Heart left ventricle (tissue), 16 donors: Measurements from ENCODE around the gene USP35. TPM values are rescaled to one million over a fixed set of nuclear protein-coding genes. Genes with fewer than 3 reads are reported as not detected.

Experiments
- ATAC-seq, 4 donors: fragments of 200-7000 bp; cut with Tn5 transposase; one replicate each; pipeline ENCODE4 v1.9.1; 2020 to 2022; ENCODE audit warnings: moderate library complexity in 4 of 4, mild to moderate bottlenecking in 3 of 4, moderate number of reproducible peaks in 1 of 4
- DNase-seq, 5 donors: peaks; one replicate each; pipeline ENCODE4 v3.0.0-alpha.2; 2020
- H3K27ac ChIP-seq, 12 donors: fragments of 200-600 bp; sonication (generic) in 4 of 12; one replicate each; pipeline versions ENCODE4 v1.5.0 to v1.8.0; 2016 to 2022; ENCODE audit warnings: mild to moderate bottlenecking in 2 of 12
- H3K27me3 ChIP-seq, 9 donors: fragments of 200-600 bp; sonication (generic) in 2 of 9; one replicate each; pipeline versions ENCODE4 v1.5.1 to v1.8.0; 2016 to 2022; ENCODE audit warnings: mild to moderate bottlenecking in 3 of 9
- H3K36me3 ChIP-seq, 9 donors: fragments of 200-600 bp; sonication (generic) in 2 of 9; one replicate each; pipeline versions ENCODE4 v1.5.0 to v1.8.0; 2018 to 2022; ENCODE audit warnings: mild to moderate bottlenecking in 2 of 9
- H3K4me1 ChIP-seq, 12 donors: fragments of 200-600 bp; sonication (generic) in 4 of 12; one replicate each; pipeline versions ENCODE4 v1.5.0 to v1.8.0; 2016 to 2022; ENCODE audit warnings: mild to moderate bottlenecking in 3 of 12
- H3K4me3 ChIP-seq, 12 donors: fragments of 200-600 bp; sonication (generic) in 4 of 12; one replicate each; pipeline versions ENCODE4 v1.5.0 to v1.8.0; 2017 to 2022; ENCODE audit warnings: mild to moderate bottlenecking in 9 of 12, moderate library complexity in 4 of 12
- H3K9me3 ChIP-seq, 12 donors: fragments of 200-600 bp; sonication (generic) in 4 of 12; one replicate each; pipeline versions ENCODE4 v1.5.0 to v1.8.0; 2016 to 2022; ENCODE audit warnings: mild to moderate bottlenecking in 1 of 12
- POLR2A ChIP-seq, 2 donors: fragments of 450-650 bp; IDR thresholded peaks; one replicate each; pipeline ENCODE4 v1.6.1; 2017; ENCODE audit warnings: antibody characterized with exemption in 2 of 2, mild to moderate bottlenecking in 2 of 2, moderate library complexity in 2 of 2
- WGBS, 4 donors: extraction: QIAGEN DNeasy Blood & Tissue Kit in 2 of 4; methylation state at CpG; one replicate each; pipeline versions ENCODE4 v1.1.5 to v1.1.7; 2013 to 2018; 5-methylcytosine and 5-hydroxymethylcytosine counted together
- intact Hi-C, 10 donors: fragments of 100-400 bp; cut with DNase I; formaldehyde crosslinking; loops; one replicate each; pipeline versions ENCODE4 v1.11.1 to v1.14.2; 2022
- polyA plus RNA-seq, 2 donors: library from polyadenylated mRNA; stranded (reverse); fragments of 200-250 nt; gene quantifications; one replicate each; pipeline ENCODE4 v1.2.3, GENCODE V29; 2013
- total RNA-seq, 9 donors: library from RNA; depleted of rRNA in 2 of 9; stranded (reverse); fragments of >200 nt in 2 of 9; fragmentation: NEBNext Ultra II Directional in 3 of 9; extraction: Animal tissue kit (Norgen Biotek cat#: 25700) in 3 of 9; gene quantifications; one replicate each; pipeline versions ENCODE4 v1.1.0 to v1.2.4, GENCODE V29; 2016 to 2023
- TF ChIP-seq, protein P1 (sequence below), 12 donors: fragments of 200-600 bp; sonication (generic) in 4 of 12; IDR thresholded peaks; one replicate each; pipeline versions ENCODE4 v1.5.0 to v1.8.0; 2018 to 2022; ENCODE audit warnings: antibody characterized with exemption in 12 of 12, mild to moderate bottlenecking in 5 of 12
- donor health status: ischemic (EF 13 %, LVEDD 7.1; RV severe dilation, severe dysfunction).
- donor health status: healthy with polysubstance abuse.
- donor health status: DM: no; HTN: yes; CAD: no.
- donor health status: DM: no; HTN: no; CAD: no.
- donor health status: ischemic (EF 25% LVEDD 6.9; RV normal size, moderate dysfunction).
- donor health status: ischemic (EF 25% LVEDD 5.7; RV mildly dilated, moderate dysfunction).
- donor health status: healthy.
- donor health status: DM: yes; HTN: yes; CAD: no.
- donor health status: ischemic (EF 35%, LVEDD 5.7; RV mildly dilated, moderate dysfunction).
- donor health status: nonischemic (EF 11% LVEDD 7.7; RV severe dilation, severe dysfunction).
- donor health status: DM: yes; HTN: yes; CAD: no.
- donor health status: PGD.
- donor health status: ischemic (EF 29% LVEDD 5.4; RV normal size, mild dysfunction).
- donor health status: nonischemic (EF 23%, LVEDD 6.1; RV moderate dilation, normal function).

The USP35 gene
- total and polyA plus RNA-seq, 11 donors: 4.5 to 8.1 (median 5.3) TPM

- H3K9me3 ChIP-seq: no peaks in the 10 kb centered on the region
- intact Hi-C loops: no loop called here
- no peak overlapping the region for H3K27ac ChIP-seq
- peaks cover 0 to 39% (median 17%) of the 10 kb centered on the region in 9 donors for H3K36me3 ChIP-seq
- ATAC-seq (no peak), DNase-seq (no peak)
- peaks cover 0 to 11% (median 0%) of the 10 kb centered on the region in 12 donors for H3K4me1 ChIP-seq
- no peaks in the 10 kb centered on the region for H3K27me3 ChIP-seq
- 93 to 96% (median 95%) methylated on average over 10 of the region's 10 CpGs for WGBS, 4 donors
- no peak for TF ChIP-seq POLR2A (IDR thresholded peaks at IDR 0.05)
- TF ChIP-seq, protein P1, sequence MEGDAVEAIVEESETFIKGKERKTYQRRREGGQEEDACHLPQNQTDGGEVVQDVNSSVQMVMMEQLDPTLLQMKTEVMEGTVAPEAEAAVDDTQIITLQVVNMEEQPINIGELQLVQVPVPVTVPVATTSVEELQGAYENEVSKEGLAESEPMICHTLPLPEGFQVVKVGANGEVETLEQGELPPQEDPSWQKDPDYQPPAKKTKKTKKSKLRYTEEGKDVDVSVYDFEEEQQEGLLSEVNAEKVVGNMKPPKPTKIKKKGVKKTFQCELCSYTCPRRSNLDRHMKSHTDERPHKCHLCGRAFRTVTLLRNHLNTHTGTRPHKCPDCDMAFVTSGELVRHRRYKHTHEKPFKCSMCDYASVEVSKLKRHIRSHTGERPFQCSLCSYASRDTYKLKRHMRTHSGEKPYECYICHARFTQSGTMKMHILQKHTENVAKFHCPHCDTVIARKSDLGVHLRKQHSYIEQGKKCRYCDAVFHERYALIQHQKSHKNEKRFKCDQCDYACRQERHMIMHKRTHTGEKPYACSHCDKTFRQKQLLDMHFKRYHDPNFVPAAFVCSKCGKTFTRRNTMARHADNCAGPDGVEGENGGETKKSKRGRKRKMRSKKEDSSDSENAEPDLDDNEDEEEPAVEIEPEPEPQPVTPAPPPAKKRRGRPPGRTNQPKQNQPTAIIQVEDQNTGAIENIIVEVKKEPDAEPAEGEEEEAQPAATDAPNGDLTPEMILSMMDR (IDR thresholded peaks at IDR 0.05): no peak
- no peak overlapping the region for H3K4me3 ChIP-seq
These were observed 12.0 kb upstream of the USP35 start for GRCh38 chr11:78176605-78177141.

- peaks cover 0 to 11% (median 0%) of the 10 kb centered on the region in 12 donors for H3K4me1 ChIP-seq
- H3K27ac ChIP-seq: no peak overlapping the region
- H3K27me3 ChIP-seq: no peaks in the 10 kb centered on the region
- TF ChIP-seq POLR2A (IDR thresholded peaks at IDR 0.05): no peak
- TF ChIP-seq, protein P1 (IDR thresholded peaks at IDR 0.05): no peak
- H3K4me3 ChIP-seq: no peak overlapping the region
- ATAC-seq: no peak
- no peak for DNase-seq
- no peaks in the 10 kb centered on the region for H3K9me3 ChIP-seq
- 91 to 95% (median 93%) methylated on average over 7 of the region's 7 CpGs for WGBS, 4 donors
- intact Hi-C loops: no loop called here
- peaks cover 0 to 34% (median 19%) of the 10 kb centered on the region in 9 donors for H3K36me3 ChIP-seq
These were observed 11.5 kb upstream of the USP35 start for GRCh38 chr11:78177216-78177615.

DNA sequence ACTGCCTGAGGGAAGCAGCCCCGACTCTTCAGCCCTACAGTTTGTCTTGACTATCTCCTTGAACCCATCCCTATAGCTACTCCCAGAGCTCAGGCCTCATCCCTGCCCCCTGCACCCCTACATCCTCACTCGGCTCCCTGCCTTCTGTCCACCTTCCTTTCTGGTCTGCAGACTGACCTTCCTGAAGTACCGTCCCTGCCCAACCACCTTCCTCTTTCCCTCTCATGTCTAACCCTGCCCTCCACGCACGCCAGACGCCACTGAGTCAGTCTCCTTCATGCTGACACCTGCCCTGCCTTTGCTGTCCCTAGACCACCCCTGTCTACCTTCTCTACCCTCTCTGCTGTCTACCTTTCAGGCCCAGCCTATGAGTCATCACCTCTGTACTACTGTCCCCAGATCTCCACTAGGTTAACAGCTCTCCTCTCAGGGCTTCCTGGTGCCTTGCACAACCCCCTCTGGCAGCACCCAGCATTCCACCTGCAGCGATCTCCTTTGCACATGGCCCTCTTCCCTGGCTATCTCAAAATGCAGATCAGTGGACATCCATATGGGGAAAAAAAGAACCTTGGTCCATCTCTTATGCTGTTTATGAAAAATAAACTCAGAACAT lies 9.2 kb upstream of the USP35 start:
- intact Hi-C loops: loop anchor here in 3 of 10 donors (10.0 kb wide), 2 partner anchors 95 to 105 kb away; partner anchors contain the start of gene NDUFC2 (in 1 of the 3)
- WGBS, 4 donors: 88 to 96% (median 92%) methylated on average over 7 of the region's 7 CpGs
- no peak for DNase-seq
- Histone ChIP-seq H3K27me3 (no peaks in the 10 kb centered on the region), H3K27ac (no peak overlapping the region), H3K4me3 (no peak overlapping the region), H3K9me3 (no peaks in the 10 kb centered on the region), H3K4me1 (peaks cover 0 to 8% (median 0%) of the 10 kb centered on the region in 12 donors), H3K36me3 (peaks cover 0 to 22% (median 5%) of the 10 kb centered on the region in 9 donors)
- TF ChIP-seq, protein P1 (IDR thresholded peaks at IDR 0.05): no peak
- no peak for TF ChIP-seq POLR2A (IDR thresholded peaks at IDR 0.05)
- ATAC-seq: peak in 3 of 4 donors; percentile 24 to 63 (median 54)

GRCh38 chr11:78180751-78181150 lies 8.0 kb upstream of the USP35 start:
- intact Hi-C loops: loop anchor here in 3 of 10 donors (10.0 kb wide), 2 partner anchors 96 to 106 kb away; partner anchors contain the start of gene NDUFC2 (in 1 of the 3)
- Histone ChIP-seq H3K27me3 (no peaks in the 10 kb centered on the region), H3K27ac (no peak overlapping the region), H3K9me3 (no peaks in the 10 kb centered on the region), H3K4me1 (peaks cover 0 to 8% (median 0%) of the 10 kb centered on the region in 12 donors), H3K4me3 (no peak overlapping the region), H3K36me3 (peaks cover 0 to 22% (median 7%) of the 10 kb centered on the region in 9 donors)
- WGBS, 4 donors: 95 to 99% (median 96%) methylated on average over 4 of the region's 4 CpGs
- no peak for ATAC-seq
- TF ChIP-seq POLR2A (IDR thresholded peaks at IDR 0.05): no peak
- TF ChIP-seq, protein P1 (IDR thresholded peaks at IDR 0.05): no peak
- DNase-seq: no peak
